Upper lobe of left lung (tissue), 6 donors: ENCODE data around the gene DCUN1D4. TPM values are rescaled to one million over a fixed set of nuclear protein-coding genes. Genes with fewer than 3 reads are reported as not detected.

ENCODE experiments used
- ATAC-seq, 2 donors: fragments of 200-7000 bp; cut with Tn5 transposase; one replicate each; pipeline ENCODE4 v1.9.1; 2022; ENCODE audit warnings: mild to moderate bottlenecking in 2 of 2, moderate library complexity in 2 of 2; ENCODE audit not compliant: low FRiP score in 2 of 2
- DNase-seq, 2 donors: peaks; one replicate each; pipeline ENCODE4 v3.0.0-alpha.2; 2019 to 2020
- H3K27ac ChIP-seq, 4 donors: fragments of 200-600 bp; sonication (generic); one replicate each; pipeline ENCODE4 v1.5.1; 2016 to 2019
- H3K27me3 ChIP-seq, 4 donors: fragments of 200-600 bp; sonication (generic); one replicate each; pipeline ENCODE4 v1.5.1; 2017 to 2019
- H3K36me3 ChIP-seq, 4 donors: fragments of 200-600 bp; sonication (generic); one replicate each; pipeline ENCODE4 v1.5.1; 2016 to 2019
- H3K4me1 ChIP-seq, 4 donors: fragments of 200-600 bp; sonication (generic); one replicate each; pipeline ENCODE4 v1.5.1; 2018 to 2019
- H3K4me3 ChIP-seq, 4 donors: fragments of 200-600 bp; sonication (generic); one replicate each; pipeline ENCODE4 v1.5.1; 2017 to 2019; ENCODE audit warnings: mild to moderate bottlenecking in 2 of 4, moderate library complexity in 1 of 4
- H3K9me3 ChIP-seq, 4 donors: fragments of 200-600 bp; sonication (generic); one replicate each; pipeline ENCODE4 v1.5.1; 2018 to 2019
- CTCF ChIP-seq, 6 experiments: fragments of 450-650 bp in 4 of 6; fragments of 200-600 bp in 2 of 6; sonication (generic) in 2 of 6; IDR thresholded peaks; one replicate each; pipeline ENCODE4 v1.5.1; 2016 to 2019; ENCODE audit warnings: antibody characterized with exemption in 6 of 6
- EP300 ChIP-seq, 4 donors: sonication (generic); formaldehyde crosslinking; IDR thresholded peaks; one replicate each; pipeline ENCODE4 v1.5.1; 2017; ENCODE audit warnings: antibody characterized with exemption in 4 of 4, control low read depth in 2 of 4
- POLR2A ChIP-seq, 4 donors: fragments of 450-650 bp; IDR thresholded peaks; one replicate each; pipeline ENCODE4 v1.5.1; 2016 to 2017; ENCODE audit warnings: antibody characterized with exemption in 4 of 4, mild to moderate bottlenecking in 2 of 4
- POLR2AphosphoS5 ChIP-seq, 2 donors: sonication (generic); formaldehyde crosslinking; IDR thresholded peaks; one replicate each; pipeline ENCODE4 v1.5.1; 2017; ENCODE audit warnings: antibody characterized with exemption in 2 of 2
- whole genome bisulfite sequencing, 2 donors: methylation state at CpG; one replicate each; pipeline ENCODE4 v1.1.5; 2017 to 2018; 5-methylcytosine and 5-hydroxymethylcytosine counted together
- total RNA-seq, 6 donors: library from RNA; depleted of rRNA in 4 of 6; stranded (reverse); fragments of >200 nt in 4 of 6; gene quantifications; one replicate each; pipeline versions ENCODE4 v1.1.0 to v1.2.1, GENCODE V29; 2016 to 2021
- donor health status: DM: no; HTN: no; CAD: no; lungs with moderate emphysema.
- donor health status: DM: no; HTN: yes; CAD: no; lungs with severe emphysema.

DCUN1D4 gene
- total RNA-seq, 6 donors from 2014 or later: 18.8 to 47.6 (median 31.2) TPM

- Histone ChIP-seq H3K4me3 (no peak overlapping the region), H3K9me3 (no peaks in the 10 kb centered on the region), H3K27ac (no peak overlapping the region), H3K4me1 (no peaks in the 10 kb centered on the region), H3K27me3 (no peaks in the 10 kb centered on the region), H3K36me3 (peaks cover 0 to 21% (median 8%) of the 10 kb centered on the region in 4 donors)
- 92 to 93% methylated on average over 6 of the region's 6 CpGs for WGBS, 2 donors
- TF ChIP-seq EP300 (IDR thresholded peaks at IDR 0.05) (no peak), POLR2AphosphoS5 (IDR thresholded peaks at IDR 0.05) (no peak), CTCF (IDR thresholded peaks at IDR 0.05) (no peak), POLR2A (IDR thresholded peaks at IDR 0.05) (no peak)
- DNase-seq (no peak), ATAC-seq (no peak)
Measured at GRCh38 chr4:51918251-51918650, 75.3 kb downstream of the DCUN1D4 start.

GRCh38 chr4:51923343-51923742, 80.4 kb downstream of the DCUN1D4 start:
- no peak for ATAC-seq
- TF ChIP-seq EP300 (IDR thresholded peaks at IDR 0.05) (no peak), CTCF (IDR thresholded peaks at IDR 0.05) (no peak), POLR2A (IDR thresholded peaks at IDR 0.05) (no peak), POLR2AphosphoS5 (IDR thresholded peaks at IDR 0.05) (no peak)

GRCh38 chr4:51925307-51925706, 82.4 kb downstream of the DCUN1D4 start:
- Histone ChIP-seq H3K4me1 (no peaks in the 10 kb centered on the region), H3K9me3 (no peaks in the 10 kb centered on the region), H3K36me3 (no peaks in the 10 kb centered on the region), H3K27me3 (no peaks in the 10 kb centered on the region), H3K27ac (no peak overlapping the region), H3K4me3 (no peak overlapping the region)
- ATAC-seq (no peak), DNase-seq (no peak)
- no peak for TF ChIP-seq POLR2A (IDR thresholded peaks at IDR 0.05)
- TF ChIP-seq EP300 (IDR thresholded peaks at IDR 0.05): no peak
- TF ChIP-seq POLR2AphosphoS5 (IDR thresholded peaks at IDR 0.05): no peak
- no peak for TF ChIP-seq CTCF (IDR thresholded peaks at IDR 0.05)

More at GRCh38 chr4:51923343-51923742, 80.4 kb downstream of the DCUN1D4 start:
- no peaks in the 10 kb centered on the region for H3K36me3 ChIP-seq
- no peak for DNase-seq
- H3K4me3 ChIP-seq: no peak overlapping the region
- 88 to 92% methylated on average over 2 of the region's 2 CpGs for WGBS, 2 donors
- H3K9me3 ChIP-seq: no peaks in the 10 kb centered on the region
- no peak overlapping the region for H3K27ac ChIP-seq
- H3K27me3 ChIP-seq: no peaks in the 10 kb centered on the region
- no peaks in the 10 kb centered on the region for H3K4me1 ChIP-seq

- Histone ChIP-seq H3K36me3 (no peaks in the 10 kb centered on the region), H3K27me3 (no peaks in the 10 kb centered on the region), H3K4me3 (no peak overlapping the region), H3K27ac (no peak overlapping the region), H3K9me3 (no peaks in the 10 kb centered on the region), H3K4me1 (no peaks in the 10 kb centered on the region)
- ATAC-seq: no peak
- no peak for TF ChIP-seq POLR2A (IDR thresholded peaks at IDR 0.05)
- no peak for TF ChIP-seq POLR2AphosphoS5 (IDR thresholded peaks at IDR 0.05)
- TF ChIP-seq CTCF (IDR thresholded peaks at IDR 0.05): no peak
- no peak for TF ChIP-seq EP300 (IDR thresholded peaks at IDR 0.05)
- no peak for DNase-seq
- WGBS, 2 donors: 74 to 82% methylated on average over 1 of the region's 1 CpG
Measured at GRCh38 chr4:51930557-51930956, 87.6 kb downstream of the DCUN1D4 start.

- Histone ChIP-seq H3K9me3 (no peaks in the 10 kb centered on the region), H3K4me1 (no peaks in the 10 kb centered on the region), H3K36me3 (no peaks in the 10 kb centered on the region), H3K27ac (no peak overlapping the region), H3K4me3 (no peak overlapping the region), H3K27me3 (no peaks in the 10 kb centered on the region)
- no peak for DNase-seq
- TF ChIP-seq POLR2AphosphoS5 (IDR thresholded peaks at IDR 0.05) (no peak), EP300 (IDR thresholded peaks at IDR 0.05) (no peak), CTCF (IDR thresholded peaks at IDR 0.05) (no peak), POLR2A (IDR thresholded peaks at IDR 0.05) (no peak)
- ATAC-seq: no peak
Measured at GRCh38 chr4:51931461-51931860, 88.5 kb downstream of the DCUN1D4 start.
